Peyer's patch (tissue), 4 donors: Measurements from ENCODE around the gene C1QL3.

Experiments used
- POLR2A ChIP-seq, 2 donors: fragments of 450-650 bp; IDR thresholded peaks; one replicate each; pipeline ENCODE4 v1.5.1; 2017; ENCODE audit warnings: antibody characterized with exemption in 2 of 2, mild to moderate bottlenecking in 2 of 2, moderate library complexity in 2 of 2
- TF ChIP-seq, protein P1 (sequence below), 6 experiments: fragments of 450-650 bp in 4 of 6; fragments of 200-600 bp in 2 of 6; sonication (generic) in 1 of 6; IDR thresholded peaks; one replicate each; pipeline ENCODE4 v1.5.1; 2017 to 2019; ENCODE audit warnings: antibody characterized with exemption in 6 of 6, mild to moderate bottlenecking in 3 of 6, moderate library complexity in 1 of 6

DNA sequence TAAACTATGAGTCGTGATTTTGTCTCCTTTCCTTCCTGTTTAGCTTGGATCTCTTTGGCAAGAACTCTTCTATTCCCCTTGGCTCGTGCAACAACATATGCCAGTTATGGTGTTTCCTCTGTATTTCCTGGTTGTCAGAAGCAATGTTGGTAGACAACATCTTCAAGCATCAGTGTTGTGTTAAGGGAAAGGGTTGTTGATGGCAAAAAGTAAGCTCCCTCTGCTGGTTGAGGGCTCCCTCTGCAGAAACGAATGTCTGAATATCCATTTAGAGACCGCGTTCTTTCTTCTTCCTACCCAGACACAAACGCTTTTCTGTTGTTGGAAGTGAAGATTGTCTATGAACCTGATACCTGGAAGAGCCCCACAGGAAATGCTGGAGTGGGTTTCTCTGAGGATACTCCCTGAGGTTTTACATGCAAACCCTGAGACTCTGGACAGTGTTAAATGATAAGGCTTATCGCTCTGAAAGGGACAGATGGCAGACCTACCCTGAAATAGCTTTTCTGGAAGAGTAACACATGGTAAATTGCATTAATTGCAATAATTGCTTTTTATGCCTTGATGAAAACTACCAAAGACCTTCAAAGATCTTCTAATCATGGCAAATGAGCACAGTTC lies 23.5 kb upstream of the C1QL3 start:
- TF ChIP-seq, protein P1, sequence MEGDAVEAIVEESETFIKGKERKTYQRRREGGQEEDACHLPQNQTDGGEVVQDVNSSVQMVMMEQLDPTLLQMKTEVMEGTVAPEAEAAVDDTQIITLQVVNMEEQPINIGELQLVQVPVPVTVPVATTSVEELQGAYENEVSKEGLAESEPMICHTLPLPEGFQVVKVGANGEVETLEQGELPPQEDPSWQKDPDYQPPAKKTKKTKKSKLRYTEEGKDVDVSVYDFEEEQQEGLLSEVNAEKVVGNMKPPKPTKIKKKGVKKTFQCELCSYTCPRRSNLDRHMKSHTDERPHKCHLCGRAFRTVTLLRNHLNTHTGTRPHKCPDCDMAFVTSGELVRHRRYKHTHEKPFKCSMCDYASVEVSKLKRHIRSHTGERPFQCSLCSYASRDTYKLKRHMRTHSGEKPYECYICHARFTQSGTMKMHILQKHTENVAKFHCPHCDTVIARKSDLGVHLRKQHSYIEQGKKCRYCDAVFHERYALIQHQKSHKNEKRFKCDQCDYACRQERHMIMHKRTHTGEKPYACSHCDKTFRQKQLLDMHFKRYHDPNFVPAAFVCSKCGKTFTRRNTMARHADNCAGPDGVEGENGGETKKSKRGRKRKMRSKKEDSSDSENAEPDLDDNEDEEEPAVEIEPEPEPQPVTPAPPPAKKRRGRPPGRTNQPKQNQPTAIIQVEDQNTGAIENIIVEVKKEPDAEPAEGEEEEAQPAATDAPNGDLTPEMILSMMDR (IDR thresholded peaks at IDR 0.05), result peak in 5 of 6 experiments; percentile 12 to 45 (median 32)
- TF ChIP-seq POLR2A (IDR thresholded peaks at IDR 0.05), result no peak
